K562 (cell line): Measurements from ENCODE around the gene ITGB3BP. TPM values are rescaled to one million over a fixed set of nuclear protein-coding genes. Genes with fewer than 3 reads are reported as not detected.

Experiments
- FOXA3 ChIP-seq, 2 experiments: fragments of 450-650 bp in 1 of 2; sonication (generic) in 1 of 2; formaldehyde crosslinking; IDR thresholded peaks in 1 of 2; conservative IDR thresholded peaks in 1 of 2; 2 replicates each; pipeline versions ENCODE4 v1.4.0 to v1.8.0; 2020 to 2022; ENCODE audit warnings: mild to moderate bottlenecking in 2 of 2, missing genetic modification reagents in 1 of 2
- HMGN3 ChIP-seq: IDR thresholded peaks from 2 replicates; pipeline ENCODE4 v1.6.1; 2011; ENCODE audit warnings: borderline replicate concordance, low read depth, mild to moderate bottlenecking, mixed read lengths, low read length; ENCODE audit not compliant: insufficient read length; ENCODE audit errors: extremely low read depth
- KLF1 ChIP-seq: fragments of 450-650 bp; IDR thresholded peaks from 2 replicates; pipeline ENCODE4 v1.6.1; 2016; ENCODE audit warnings: missing genetic modification characterization, missing compliant biosample characterization
- RFX7 ChIP-seq: fragments of 250-450 bp; sonication (Bioruptor Pico); IDR thresholded peaks from 2 replicates; pipeline ENCODE4 v1.5.1; 2021; ENCODE audit warnings: mild to moderate bottlenecking
- STAT5A ChIP-seq: IDR thresholded peaks from 2 replicates; pipeline ENCODE4 v1.6.1; 2012; ENCODE audit warnings: low read length, inconsistent platforms, borderline replicate concordance
- TRIM28 ChIP-seq: fragments of 450-650 bp; IDR thresholded peaks from 2 replicates; pipeline ENCODE4 v1.6.1; 2017
- ZNF184 ChIP-seq: sonication (generic); formaldehyde crosslinking; IDR thresholded peaks from 2 replicates; pipeline ENCODE4 v1.5.0; 2020; ENCODE audit warnings: missing genetic modification reagents
- ZNF444 ChIP-seq: fragments of 250-450 bp; sonication (Bioruptor Pico); IDR thresholded peaks from 2 replicates; pipeline ENCODE4 v1.4.0; 2020; ENCODE audit warnings: mild to moderate bottlenecking, moderate library complexity
- polyA plus RNA-seq, 8 experiments: library from polyadenylated mRNA; depleted of rRNA in 4 of 8; stranded (reverse) in 5 of 8; unstranded in 3 of 8; fragments of >200 nt; fragmentation: Nextera tagmentation in 2 of 8; fragmentation: Illumina TruSeq in 1 of 8; extraction: Ambion mirVana in 2 of 8; extraction: Trizol in 1 of 8; gene quantifications; 2 replicates each; pipeline versions ENCODE4 v1.2.1 to v1.2.3, GENCODE V29; 2011 to 2014; ENCODE audit warnings: inconsistent platforms in 1 of 8, missing spikeins in 1 of 8
- total RNA-seq, 7 experiments: library from RNA; depleted of rRNA in 6 of 7; stranded (reverse); fragments of >200 nt in 6 of 7; fragmentation: Illumina TruSeq in 2 of 7; extraction: Trizol in 2 of 7; gene quantifications; 2 replicates each; pipeline versions ENCODE4 v1.2.1 to v1.2.3, GENCODE V29; 2011 to 2021; ENCODE audit warnings: low replicate concordance in 1 of 7
- TF ChIP-seq, protein P1 (sequence below): fragments of 250-450 bp; sonication (Bioruptor Pico); IDR thresholded peaks from 2 replicates; pipeline ENCODE4 v1.8.0; 2021; ENCODE audit warnings: mild to moderate bottlenecking, moderate library complexity
- TF ChIP-seq, protein P2 (sequence below): IDR thresholded peaks from 2 replicates; pipeline ENCODE4 v1.6.1; 2016; ENCODE audit warnings: missing genetic modification characterization, missing compliant biosample characterization
- TF ChIP-seq, protein P3 (sequence below): fragments of 200-600 bp; sonication (generic); IDR thresholded peaks from one replicate; pipeline ENCODE4 v1.6.1; 2012; ENCODE audit warnings: mild to moderate bottlenecking, low read depth, low read length, inconsistent platforms

Gene ITGB3BP
- total and polyA plus RNA-seq, 9 of the 15 experiments (the other 6 are each of a cell fraction or from before 2014, with no cell fraction given), result 62.8 to 151 (median 110) TPM

DNA sequence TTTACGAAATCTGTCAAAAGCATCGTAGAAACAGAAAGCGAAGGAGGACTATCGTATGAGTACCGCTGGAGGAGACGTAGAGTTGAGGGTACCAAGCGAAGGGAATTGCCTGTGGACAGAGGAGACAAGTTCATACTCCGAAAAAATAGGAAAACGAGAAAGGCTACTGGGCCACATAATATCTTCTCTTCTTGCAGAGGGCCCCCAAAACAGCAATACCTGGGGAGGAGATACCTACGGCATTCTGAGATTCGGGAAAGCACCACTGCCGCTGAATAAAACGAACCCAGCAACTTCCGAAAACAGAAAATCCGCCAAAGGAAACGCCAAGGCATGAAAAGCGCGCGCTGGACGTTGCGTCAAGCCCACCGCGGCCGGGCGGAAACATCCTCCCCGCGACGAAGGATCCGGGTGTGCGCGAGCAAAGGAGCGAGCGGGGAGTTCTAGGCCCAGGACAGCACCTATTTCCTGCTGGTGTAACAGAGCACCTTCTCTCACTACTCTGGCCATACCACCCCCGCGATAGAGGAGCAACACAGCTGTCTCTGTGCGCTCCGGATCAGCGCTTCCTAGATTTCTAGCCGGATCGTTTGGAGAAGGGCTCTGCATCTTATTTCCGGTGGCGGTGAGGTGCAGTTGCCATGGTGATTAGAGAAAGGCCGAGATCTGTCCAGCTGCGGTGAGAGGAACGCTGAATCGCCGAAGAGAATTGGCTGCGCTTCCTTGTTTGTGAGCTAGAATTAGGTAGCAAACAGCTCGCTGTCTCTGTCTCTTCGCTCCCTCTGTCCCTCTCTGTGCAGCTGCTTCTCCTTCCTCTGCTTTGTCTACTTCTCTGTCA lies at the start of gene ITGB3BP, which contains the start of gene EFCAB7 (continued):
- TF ChIP-seq, protein P1, sequence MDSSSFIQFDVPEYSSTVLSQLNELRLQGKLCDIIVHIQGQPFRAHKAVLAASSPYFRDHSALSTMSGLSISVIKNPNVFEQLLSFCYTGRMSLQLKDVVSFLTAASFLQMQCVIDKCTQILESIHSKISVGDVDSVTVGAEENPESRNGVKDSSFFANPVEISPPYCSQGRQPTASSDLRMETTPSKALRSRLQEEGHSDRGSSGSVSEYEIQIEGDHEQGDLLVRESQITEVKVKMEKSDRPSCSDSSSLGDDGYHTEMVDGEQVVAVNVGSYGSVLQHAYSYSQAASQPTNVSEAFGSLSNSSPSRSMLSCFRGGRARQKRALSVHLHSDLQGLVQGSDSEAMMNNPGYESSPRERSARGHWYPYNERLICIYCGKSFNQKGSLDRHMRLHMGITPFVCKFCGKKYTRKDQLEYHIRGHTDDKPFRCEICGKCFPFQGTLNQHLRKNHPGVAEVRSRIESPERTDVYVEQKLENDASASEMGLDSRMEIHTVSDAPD, result no peak
- TF ChIP-seq, protein P2, sequence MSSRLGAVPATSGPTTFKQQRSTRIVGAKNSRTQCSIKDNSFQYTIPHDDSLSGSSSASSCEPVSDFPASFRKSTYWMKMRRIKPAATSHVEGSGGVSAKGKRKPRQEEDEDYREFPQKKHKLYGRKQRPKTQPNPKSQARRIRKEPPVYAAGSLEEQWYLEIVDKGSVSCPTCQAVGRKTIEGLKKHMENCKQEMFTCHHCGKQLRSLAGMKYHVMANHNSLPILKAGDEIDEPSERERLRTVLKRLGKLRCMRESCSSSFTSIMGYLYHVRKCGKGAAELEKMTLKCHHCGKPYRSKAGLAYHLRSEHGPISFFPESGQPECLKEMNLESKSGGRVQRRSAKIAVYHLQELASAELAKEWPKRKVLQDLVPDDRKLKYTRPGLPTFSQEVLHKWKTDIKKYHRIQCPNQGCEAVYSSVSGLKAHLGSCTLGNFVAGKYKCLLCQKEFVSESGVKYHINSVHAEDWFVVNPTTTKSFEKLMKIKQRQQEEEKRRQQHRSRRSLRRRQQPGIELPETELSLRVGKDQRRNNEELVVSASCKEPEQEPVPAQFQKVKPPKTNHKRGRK (tag), result no peak
- peak; percentile 62; the same call in 1 of the 2 replicates for TF ChIP-seq KLF1 (tag)
- no peak for TF ChIP-seq HMGN3
- no peak for TF ChIP-seq FOXA3 (CRISPR knock-in tag; conservative IDR thresholded peaks at IDR 0.05 in 1 of 2, IDR thresholded peaks at IDR 0.05 in 1 of 2)
- no peak for TF ChIP-seq ZNF184 (CRISPR knock-in tag)
- no peak for TF ChIP-seq RFX7
- TF ChIP-seq TRIM28, result peak; percentile 96
- no peak for TF ChIP-seq ZNF444 (CRISPR knock-in tag)
- TF ChIP-seq STAT5A, result peak; percentile 23; the same call in 1 of the 2 replicates
- TF ChIP-seq, protein P3, sequence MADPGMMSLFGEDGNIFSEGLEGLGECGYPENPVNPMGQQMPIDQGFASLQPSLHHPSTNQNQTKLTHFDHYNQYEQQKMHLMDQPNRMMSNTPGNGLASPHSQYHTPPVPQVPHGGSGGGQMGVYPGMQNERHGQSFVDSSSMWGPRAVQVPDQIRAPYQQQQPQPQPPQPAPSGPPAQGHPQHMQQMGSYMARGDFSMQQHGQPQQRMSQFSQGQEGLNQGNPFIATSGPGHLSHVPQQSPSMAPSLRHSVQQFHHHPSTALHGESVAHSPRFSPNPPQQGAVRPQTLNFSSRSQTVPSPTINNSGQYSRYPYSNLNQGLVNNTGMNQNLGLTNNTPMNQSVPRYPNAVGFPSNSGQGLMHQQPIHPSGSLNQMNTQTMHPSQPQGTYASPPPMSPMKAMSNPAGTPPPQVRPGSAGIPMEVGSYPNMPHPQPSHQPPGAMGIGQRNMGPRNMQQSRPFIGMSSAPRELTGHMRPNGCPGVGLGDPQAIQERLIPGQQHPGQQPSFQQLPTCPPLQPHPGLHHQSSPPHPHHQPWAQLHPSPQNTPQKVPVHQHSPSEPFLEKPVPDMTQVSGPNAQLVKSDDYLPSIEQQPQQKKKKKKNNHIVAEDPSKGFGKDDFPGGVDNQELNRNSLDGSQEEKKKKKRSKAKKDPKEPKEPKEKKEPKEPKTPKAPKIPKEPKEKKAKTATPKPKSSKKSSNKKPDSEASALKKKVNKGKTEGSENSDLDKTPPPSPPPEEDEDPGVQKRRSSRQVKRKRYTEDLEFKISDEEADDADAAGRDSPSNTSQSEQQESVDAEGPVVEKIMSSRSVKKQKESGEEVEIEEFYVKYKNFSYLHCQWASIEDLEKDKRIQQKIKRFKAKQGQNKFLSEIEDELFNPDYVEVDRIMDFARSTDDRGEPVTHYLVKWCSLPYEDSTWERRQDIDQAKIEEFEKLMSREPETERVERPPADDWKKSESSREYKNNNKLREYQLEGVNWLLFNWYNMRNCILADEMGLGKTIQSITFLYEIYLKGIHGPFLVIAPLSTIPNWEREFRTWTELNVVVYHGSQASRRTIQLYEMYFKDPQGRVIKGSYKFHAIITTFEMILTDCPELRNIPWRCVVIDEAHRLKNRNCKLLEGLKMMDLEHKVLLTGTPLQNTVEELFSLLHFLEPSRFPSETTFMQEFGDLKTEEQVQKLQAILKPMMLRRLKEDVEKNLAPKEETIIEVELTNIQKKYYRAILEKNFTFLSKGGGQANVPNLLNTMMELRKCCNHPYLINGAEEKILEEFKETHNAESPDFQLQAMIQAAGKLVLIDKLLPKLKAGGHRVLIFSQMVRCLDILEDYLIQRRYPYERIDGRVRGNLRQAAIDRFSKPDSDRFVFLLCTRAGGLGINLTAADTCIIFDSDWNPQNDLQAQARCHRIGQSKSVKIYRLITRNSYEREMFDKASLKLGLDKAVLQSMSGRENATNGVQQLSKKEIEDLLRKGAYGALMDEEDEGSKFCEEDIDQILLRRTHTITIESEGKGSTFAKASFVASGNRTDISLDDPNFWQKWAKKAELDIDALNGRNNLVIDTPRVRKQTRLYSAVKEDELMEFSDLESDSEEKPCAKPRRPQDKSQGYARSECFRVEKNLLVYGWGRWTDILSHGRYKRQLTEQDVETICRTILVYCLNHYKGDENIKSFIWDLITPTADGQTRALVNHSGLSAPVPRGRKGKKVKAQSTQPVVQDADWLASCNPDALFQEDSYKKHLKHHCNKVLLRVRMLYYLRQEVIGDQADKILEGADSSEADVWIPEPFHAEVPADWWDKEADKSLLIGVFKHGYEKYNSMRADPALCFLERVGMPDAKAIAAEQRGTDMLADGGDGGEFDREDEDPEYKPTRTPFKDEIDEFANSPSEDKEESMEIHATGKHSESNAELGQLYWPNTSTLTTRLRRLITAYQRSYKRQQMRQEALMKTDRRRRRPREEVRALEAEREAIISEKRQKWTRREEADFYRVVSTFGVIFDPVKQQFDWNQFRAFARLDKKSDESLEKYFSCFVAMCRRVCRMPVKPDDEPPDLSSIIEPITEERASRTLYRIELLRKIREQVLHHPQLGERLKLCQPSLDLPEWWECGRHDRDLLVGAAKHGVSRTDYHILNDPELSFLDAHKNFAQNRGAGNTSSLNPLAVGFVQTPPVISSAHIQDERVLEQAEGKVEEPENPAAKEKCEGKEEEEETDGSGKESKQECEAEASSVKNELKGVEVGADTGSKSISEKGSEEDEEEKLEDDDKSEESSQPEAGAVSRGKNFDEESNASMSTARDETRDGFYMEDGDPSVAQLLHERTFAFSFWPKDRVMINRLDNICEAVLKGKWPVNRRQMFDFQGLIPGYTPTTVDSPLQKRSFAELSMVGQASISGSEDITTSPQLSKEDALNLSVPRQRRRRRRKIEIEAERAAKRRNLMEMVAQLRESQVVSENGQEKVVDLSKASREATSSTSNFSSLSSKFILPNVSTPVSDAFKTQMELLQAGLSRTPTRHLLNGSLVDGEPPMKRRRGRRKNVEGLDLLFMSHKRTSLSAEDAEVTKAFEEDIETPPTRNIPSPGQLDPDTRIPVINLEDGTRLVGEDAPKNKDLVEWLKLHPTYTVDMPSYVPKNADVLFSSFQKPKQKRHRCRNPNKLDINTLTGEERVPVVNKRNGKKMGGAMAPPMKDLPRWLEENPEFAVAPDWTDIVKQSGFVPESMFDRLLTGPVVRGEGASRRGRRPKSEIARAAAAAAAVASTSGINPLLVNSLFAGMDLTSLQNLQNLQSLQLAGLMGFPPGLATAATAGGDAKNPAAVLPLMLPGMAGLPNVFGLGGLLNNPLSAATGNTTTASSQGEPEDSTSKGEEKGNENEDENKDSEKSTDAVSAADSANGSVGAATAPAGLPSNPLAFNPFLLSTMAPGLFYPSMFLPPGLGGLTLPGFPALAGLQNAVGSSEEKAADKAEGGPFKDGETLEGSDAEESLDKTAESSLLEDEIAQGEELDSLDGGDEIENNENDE, result no peak
